ES-I3 (cell line): Measurements from ENCODE around the gene VPS39.

Experiments
- H3K36me3 ChIP-seq: 2 replicates; pipeline ENCODE4 v1.6.1; 2013; ENCODE audit warnings: mild to moderate bottlenecking, low read length, control low read depth, moderate library complexity; ENCODE audit not compliant: insufficient read depth
- H3K4me1 ChIP-seq: 2 replicates; pipeline ENCODE4 v1.6.1; 2013; ENCODE audit warnings: mild to moderate bottlenecking, control low read depth, low read length; ENCODE audit not compliant: insufficient read depth
- H3K9ac ChIP-seq: 2 replicates; pipeline ENCODE4 v1.6.1; 2013; ENCODE audit warnings: low read depth, mild to moderate bottlenecking, low read length, moderate library complexity
- H3K9me3 ChIP-seq: 2 replicates; pipeline ENCODE4 v1.6.1; 2013; ENCODE audit warnings: mild to moderate bottlenecking, low read length, moderate library complexity; ENCODE audit not compliant: control insufficient read depth, insufficient read depth

VPS39 gene

GRCh38 chr15:42129364-42129763 is 78.7 kb downstream of the VPS39 start:
- no peaks in the 10 kb centered on the region for H3K9me3 ChIP-seq
- no peaks in the 10 kb centered on the region; the same call in 1 of the 2 replicates for H3K4me1 ChIP-seq
- H3K36me3 ChIP-seq, result no peaks in the 10 kb centered on the region
- no peak overlapping the region for H3K9ac ChIP-seq

DNA sequence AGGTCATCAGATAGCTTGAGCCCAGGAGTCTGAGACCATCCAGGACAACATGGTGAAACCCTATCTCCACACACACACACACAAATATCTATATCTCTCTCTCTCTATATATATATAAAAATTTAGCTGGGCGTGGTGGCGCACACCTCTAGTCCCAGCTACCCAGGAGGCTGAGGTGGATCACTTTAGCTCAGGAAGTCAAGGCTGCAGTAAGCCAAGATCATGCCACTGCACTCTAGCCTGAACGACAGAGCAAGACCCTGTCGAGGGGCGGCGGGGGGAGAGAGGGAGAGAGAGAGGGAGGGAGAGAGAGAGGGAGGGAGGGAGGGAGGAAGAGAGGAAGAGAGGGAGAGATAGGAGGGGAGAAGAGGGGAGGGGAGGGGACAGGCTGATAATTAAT is 79.6 kb downstream of the VPS39 start:
- Histone ChIP-seq H3K36me3 (no peaks in the 10 kb centered on the region), H3K9ac (no peak overlapping the region), H3K4me1 (no peaks in the 10 kb centered on the region; the same call in 1 of the 2 replicates), H3K9me3 (no peaks in the 10 kb centered on the region)

DNA sequence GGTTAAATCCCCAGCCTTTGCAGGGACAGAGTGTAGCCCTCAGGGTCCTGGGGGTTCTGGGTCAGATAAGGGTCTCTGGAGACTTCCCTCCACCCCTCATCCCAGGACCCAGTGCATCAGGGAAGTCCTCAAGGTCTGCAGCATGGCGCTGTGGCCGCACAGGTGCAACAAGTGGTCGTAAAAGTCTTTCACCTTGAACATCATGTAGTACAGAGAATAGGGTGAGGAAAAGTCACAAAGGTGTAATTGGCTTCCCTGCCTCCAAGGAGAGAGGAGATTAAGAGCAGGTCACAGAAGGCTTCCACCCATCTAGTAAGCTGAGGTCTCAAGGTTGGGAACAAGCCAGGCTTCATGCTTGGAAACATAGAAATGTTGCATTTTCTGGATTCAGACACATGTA is 84.6 kb downstream of the VPS39 start:
- Histone ChIP-seq H3K4me1 (peaks cover 10% of the 10 kb centered on the region; the same call in 1 of the 2 replicates), H3K9me3 (no peaks in the 10 kb centered on the region), H3K36me3 (no peaks in the 10 kb centered on the region), H3K9ac (no peak overlapping the region)

DNA sequence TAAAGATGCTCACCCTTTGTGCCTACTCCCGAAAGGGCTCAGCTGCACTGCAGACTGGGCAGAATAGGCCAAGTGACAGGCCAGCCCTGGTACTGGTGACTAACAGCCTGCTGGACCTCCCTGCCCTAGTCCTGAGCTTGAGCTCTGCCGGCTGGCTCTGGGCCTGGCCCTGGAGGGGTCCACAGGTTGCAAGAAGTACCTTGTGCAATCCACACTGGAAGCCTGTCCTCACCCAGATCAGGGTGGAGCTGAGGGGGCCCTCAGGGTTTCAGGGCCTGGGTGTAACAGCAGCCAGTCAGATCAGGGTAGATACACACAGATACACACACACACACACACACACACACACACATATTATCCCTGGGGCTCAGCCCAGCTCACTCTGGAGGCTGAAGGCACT is 86.4 kb downstream of the VPS39 start:
- Histone ChIP-seq H3K9me3 (no peaks in the 10 kb centered on the region), H3K36me3 (no peaks in the 10 kb centered on the region), H3K4me1 (peaks cover 13% of the 10 kb centered on the region; the same call in 1 of the 2 replicates), H3K9ac (no peak overlapping the region)

- Histone ChIP-seq H3K9ac (no peak overlapping the region), H3K4me1 (peaks cover 13% of the 10 kb centered on the region; the same call in 1 of the 2 replicates), H3K9me3 (no peaks in the 10 kb centered on the region), H3K36me3 (no peaks in the 10 kb centered on the region)
Observed at GRCh38 chr15:42121021-42121420, 87.1 kb downstream of the VPS39 start.

GRCh38 chr15:42120285-42120684 is 87.8 kb downstream of the VPS39 start:
- Histone ChIP-seq H3K36me3 (no peaks in the 10 kb centered on the region), H3K9ac (no peak overlapping the region), H3K4me1 (peaks cover 13% of the 10 kb centered on the region; the same call in 1 of the 2 replicates), H3K9me3 (no peaks in the 10 kb centered on the region)

- Histone ChIP-seq H3K4me1 (peaks cover 13% of the 10 kb centered on the region; the same call in 1 of the 2 replicates), H3K9ac (no peak overlapping the region; the same call in 1 of the 2 replicates), H3K9me3 (no peaks in the 10 kb centered on the region), H3K36me3 (no peaks in the 10 kb centered on the region)
Observed at GRCh38 chr15:42119446-42119760, 88.7 kb downstream of the VPS39 start.

- H3K9ac ChIP-seq, result peak overlapping the region; percentile 24; the same call in 1 of the 2 replicates
- no peaks in the 10 kb centered on the region for H3K9me3 ChIP-seq
- no peaks in the 10 kb centered on the region for H3K36me3 ChIP-seq
- H3K4me1 ChIP-seq, result peaks cover 13% of the 10 kb centered on the region; the same call in 1 of the 2 replicates
Observed at GRCh38 chr15:42118650-42119445, 89.3 kb downstream of the VPS39 start.

DNA sequence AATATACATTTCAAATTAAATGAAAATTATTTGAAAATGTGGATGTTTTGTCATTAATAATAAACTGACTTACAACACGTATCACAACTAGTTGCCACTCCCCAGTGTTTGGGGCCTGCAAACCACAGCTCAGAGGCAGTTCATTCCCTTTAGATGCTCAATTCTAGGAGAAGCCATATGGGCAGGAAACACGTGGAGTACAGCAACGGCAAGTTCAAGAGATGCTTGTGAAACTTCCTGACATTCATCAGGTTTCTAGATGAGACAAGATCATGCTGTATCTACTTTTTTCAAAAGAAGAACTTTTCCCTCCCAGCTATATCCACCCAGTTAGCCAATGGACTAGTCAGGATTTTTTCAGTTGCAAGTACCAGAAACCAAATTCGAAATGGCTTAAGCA is 96.2 kb downstream of the VPS39 start:
- Histone ChIP-seq H3K9ac (no peak overlapping the region), H3K36me3 (no peaks in the 10 kb centered on the region), H3K4me1 (no peaks in the 10 kb centered on the region), H3K9me3 (no peaks in the 10 kb centered on the region)

DNA sequence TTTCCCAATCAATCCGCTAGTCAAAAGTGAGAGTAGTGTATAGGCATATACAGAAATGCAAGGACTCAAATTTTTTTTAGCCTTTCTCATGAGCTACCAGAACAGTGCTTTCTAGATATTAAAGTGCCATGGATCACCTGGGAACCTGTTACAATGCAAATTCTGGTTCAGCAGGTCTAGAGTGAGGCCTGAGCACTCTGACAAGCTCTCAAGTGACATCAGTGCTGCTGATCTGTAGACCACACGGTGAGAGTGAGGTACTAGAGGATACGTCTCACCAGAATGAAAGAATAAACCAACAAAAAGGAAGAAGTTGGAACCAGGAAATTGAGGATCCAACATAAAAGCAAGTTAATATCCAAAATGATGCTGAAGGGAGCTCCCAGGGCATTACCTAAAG is 97.7 kb downstream of the VPS39 start:
- H3K36me3 ChIP-seq, result no peaks in the 10 kb centered on the region
- H3K4me1 ChIP-seq, result no peaks in the 10 kb centered on the region
- H3K9ac ChIP-seq, result no peak overlapping the region

DNA sequence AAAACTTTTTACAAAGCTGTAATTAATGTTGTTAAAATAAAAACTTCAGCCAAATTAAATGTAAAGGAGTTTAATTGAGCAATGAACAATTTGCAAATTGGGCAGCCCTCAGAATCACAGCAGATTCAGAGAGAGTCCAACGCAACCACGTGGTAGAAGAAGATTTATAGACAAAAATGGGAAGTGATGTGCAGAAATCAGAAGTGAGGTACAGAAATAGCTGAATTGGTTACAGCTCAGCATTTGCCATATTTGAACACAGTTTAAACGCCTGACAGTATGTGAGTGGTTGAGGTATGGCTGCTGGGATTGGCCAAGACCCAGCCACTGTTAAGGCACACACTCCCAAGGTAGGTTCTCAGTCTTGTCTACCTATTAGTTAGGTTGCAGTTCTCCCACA is 99.3 kb downstream of the VPS39 start:
- H3K9ac ChIP-seq, result no peak overlapping the region
- H3K36me3 ChIP-seq, result no peaks in the 10 kb centered on the region
- no peaks in the 10 kb centered on the region for H3K4me1 ChIP-seq
- H3K9me3 ChIP-seq, result no peaks in the 10 kb centered on the region

More for the DNA sequence above, 97.7 kb downstream of the VPS39 start:
- H3K9me3 ChIP-seq, result no peaks in the 10 kb centered on the region
